NT2/D1 (cell line): ENCODE data around the gene WDR83.

Source experiments
- SUZ12 ChIP-seq: IDR thresholded peaks from 2 replicates; pipeline ENCODE4 v1.6.1; 2011; ENCODE audit not compliant: insufficient read length, insufficient read depth; ENCODE audit errors: extremely low read depth
- YY1 ChIP-seq: IDR thresholded peaks from 2 replicates; pipeline ENCODE4 v1.6.1; 2011; ENCODE audit not compliant: insufficient read length, insufficient read depth
- ZNF274 ChIP-seq: IDR thresholded peaks from 2 replicates; pipeline ENCODE4 v1.6.1; 2011; ENCODE audit warnings: mild to moderate bottlenecking, low read depth, low read length

DNA sequence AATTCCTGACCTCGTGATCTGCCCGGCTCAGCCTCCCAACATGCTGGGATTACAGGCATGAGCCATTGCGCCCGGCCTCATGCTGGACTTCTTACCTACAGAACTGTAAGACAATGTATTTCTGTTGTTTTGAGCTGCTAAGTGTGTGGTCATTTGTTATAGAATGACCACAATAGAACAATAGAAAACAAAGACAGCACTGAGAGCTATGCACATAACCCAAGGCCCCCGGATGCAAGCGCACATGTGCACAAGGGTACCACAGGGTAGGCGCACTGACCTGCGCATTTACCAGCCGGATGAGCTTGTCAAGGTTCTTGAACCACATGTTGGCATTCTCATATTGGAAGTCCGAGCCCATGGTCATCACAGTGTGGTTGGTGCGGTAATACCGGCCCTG is 5.6 kb upstream of the WDR83 start:
- TF ChIP-seq ZNF274 (no peak), YY1 (no peak), SUZ12 (no peak)
